HEK293 (cell line): Measurements from ENCODE around the gene LPIN3.

Experiments
- BCL6B ChIP-seq: fragments of 450-650 bp; formaldehyde crosslinking; IDR thresholded peaks from 2 replicates; pipeline ENCODE4 v1.5.1; 2017; ENCODE audit warnings: missing biosample characterization, missing genetic modification characterization
- EGR2 ChIP-seq: fragments of 450-650 bp; formaldehyde crosslinking; IDR thresholded peaks from 2 replicates; pipeline ENCODE4 v1.5.1; 2016; ENCODE audit warnings: low read depth, missing biosample characterization, missing genetic modification characterization
- ZNF10 ChIP-seq: fragments of 450-650 bp; formaldehyde crosslinking; IDR thresholded peaks from 2 replicates; pipeline ENCODE4 v1.5.1; 2017; ENCODE audit warnings: missing biosample characterization, missing genetic modification characterization
- ZNF324 ChIP-seq: fragments of 450-650 bp; formaldehyde crosslinking; IDR thresholded peaks from 2 replicates; pipeline ENCODE4 v1.5.1; 2016; ENCODE audit warnings: missing biosample characterization, missing genetic modification characterization
- ZNF354C ChIP-seq: fragments of 450-650 bp; formaldehyde crosslinking; IDR thresholded peaks from 2 replicates; pipeline ENCODE4 v1.5.1; 2016; ENCODE audit warnings: missing biosample characterization, missing genetic modification characterization, low read depth, borderline replicate concordance
- ZNF776 ChIP-seq: fragments of 450-650 bp; formaldehyde crosslinking; IDR thresholded peaks from 2 replicates; pipeline ENCODE4 v1.5.0; 2017; ENCODE audit warnings: missing biosample characterization, missing genetic modification characterization, borderline replicate concordance

The LPIN3 gene

GRCh38 chr20:41408986-41409385 lies 68.4 kb downstream of the LPIN3 start (continued):
- no peak for TF ChIP-seq ZNF324 (tag by site-specific recombination)
- no peak for TF ChIP-seq ZNF354C (tag by site-specific recombination)
- TF ChIP-seq EGR2, result no peak
- TF ChIP-seq ZNF10 (tag by site-specific recombination), result no peak
- no peak for TF ChIP-seq ZNF776 (tag by site-specific recombination)
- TF ChIP-seq BCL6B (tag by site-specific recombination), result no peak
